GM23338 (cell line): ENCODE data around the gene STK38.

Source experiments
- CREB1 ChIP-seq: fragments of 250-450 bp; sonication (Bioruptor Pico); IDR thresholded peaks from 2 replicates; pipeline ENCODE4 v1.5.0; 2020; ENCODE audit warnings: low read depth, mild to moderate bottlenecking, moderate library complexity
- CTCF ChIP-seq, 2 experiments: fragments of 200-600 bp in 1 of 2; sonication (generic) in 1 of 2; conservative IDR thresholded peaks; 2 replicates each; pipeline versions ENCODE4 v1.5.1 to v1.6.1; 2016 to 2017; ENCODE audit warnings: antibody characterized with exemption in 2 of 2, low read depth in 2 of 2, mild to moderate bottlenecking in 2 of 2, moderate library complexity in 1 of 2
- ETS1 ChIP-seq: IDR thresholded peaks from 2 replicates; pipeline ENCODE4 v1.6.1; 2016; ENCODE audit warnings: antibody characterized with exemption
- EZH2 ChIP-seq: fragments of 200-600 bp; sonication (generic); IDR thresholded peaks from one replicate; pipeline ENCODE4 v1.8.0; 2017; ENCODE audit warnings: antibody characterized with exemption, mild to moderate bottlenecking, low read depth; ENCODE audit not compliant: unreplicated experiment
- EZH2phosphoT487 ChIP-seq: fragments of 200-600 bp; sonication (generic); IDR thresholded peaks from one replicate; pipeline ENCODE4 v1.8.1; 2018; ENCODE audit warnings: antibody characterized with exemption; ENCODE audit not compliant: unreplicated experiment
- JUNB ChIP-seq: IDR thresholded peaks from one replicate; pipeline ENCODE4 v1.6.1; 2016; ENCODE audit warnings: antibody characterized with exemption; ENCODE audit not compliant: unreplicated experiment
- NANOG ChIP-seq: IDR thresholded peaks from 2 replicates; pipeline ENCODE4 v1.6.1; 2016; ENCODE audit warnings: antibody characterized with exemption, borderline replicate concordance
- POLR2AphosphoS5 ChIP-seq: IDR thresholded peaks from 2 replicates; pipeline ENCODE4 v1.6.1; 2016; ENCODE audit warnings: antibody characterized with exemption, low read depth
- REST ChIP-seq: IDR thresholded peaks from one replicate; pipeline ENCODE4 v1.6.1; 2018; ENCODE audit warnings: antibody characterized with exemption; ENCODE audit not compliant: unreplicated experiment
- STAT1 ChIP-seq: IDR thresholded peaks from one replicate; pipeline ENCODE4 v1.6.1; 2016; ENCODE audit warnings: antibody characterized with exemption; ENCODE audit not compliant: unreplicated experiment
- ZNF331 ChIP-seq: fragments of 250-450 bp; sonication (Bioruptor Pico); IDR thresholded peaks from 2 replicates; pipeline ENCODE4 v1.5.0; 2020; ENCODE audit warnings: low read depth, mild to moderate bottlenecking, moderate library complexity

- TF ChIP-seq EZH2 (no peak), CTCF (conservative IDR thresholded peaks at IDR 0.05; ENCODE audit: low read depth in 2 of 2) (no peak), POLR2AphosphoS5 (no peak), REST (no peak), ETS1 (no peak), STAT1 (no peak), EZH2phosphoT487 (no peak), JUNB (no peak), CREB1 (CRISPR knock-in tag) (no peak), NANOG (no peak), ZNF331 (CRISPR knock-in tag) (no peak)
Observed at GRCh38 chr6:36464233-36464632, 83.0 kb downstream of the STK38 start.
